GM23338 (cell line): ENCODE data around the gene HSPBP1. TPM values are rescaled to one million over a fixed set of nuclear protein-coding genes. Genes with fewer than 3 reads are reported as not detected.
A peak's percentile ranks its signal among the peaks of the same experiment; 100 is the strongest.

Source experiments
- ATAC-seq: fragments of 200-7000 bp; cut with Tn5 transposase; 3 replicates; pipeline ENCODE4 v1.9.1; 2020
- DNase-seq: peaks from one replicate; pipeline ENCODE4 v3.0.0-alpha.2; 2015; ENCODE audit warnings: low spot score
- H2AFZ ChIP-seq: fragments of 200-600 bp; sonication (generic); 2 replicates; pipeline ENCODE4 v1.8.0; 2016; ENCODE audit warnings: antibody characterized with exemption, mild to moderate bottlenecking, moderate library complexity
- H3F3A ChIP-seq: fragments of 200-600 bp; sonication (generic); replicated peaks from 2 replicates; pipeline ENCODE4 v1.8.0; 2017; ENCODE audit warnings: antibody characterized with exemption, mixed run types, low read depth
- H3K27ac ChIP-seq: fragments of 200-600 bp; sonication (generic); 2 replicates; pipeline ENCODE4 v1.6.1; 2016; ENCODE audit warnings: low read depth
- H3K27me3 ChIP-seq: fragments of 200-600 bp; sonication (generic); 2 replicates; pipeline ENCODE4 v1.8.0; 2016; ENCODE audit warnings: mild to moderate bottlenecking, mixed run types, moderate library complexity; ENCODE audit not compliant: insufficient read depth
- H3K36me3 ChIP-seq: fragments of 200-600 bp; sonication (generic); 2 replicates; pipeline ENCODE4 v1.8.0; 2016; ENCODE audit warnings: mild to moderate bottlenecking; ENCODE audit not compliant: insufficient read depth
- H3K4me1 ChIP-seq: fragments of 200-600 bp; sonication (generic); 2 replicates; pipeline ENCODE4 v1.8.0; 2016; ENCODE audit warnings: mild to moderate bottlenecking, moderate library complexity; ENCODE audit not compliant: insufficient read depth
- H3K4me2 ChIP-seq: fragments of 200-600 bp; sonication (generic); 2 replicates; pipeline ENCODE4 v1.7.1; 2017; ENCODE audit warnings: mixed run types
- H3K4me3 ChIP-seq: fragments of 200-600 bp; sonication (generic); 2 replicates; pipeline ENCODE4 v1.6.1; 2016; ENCODE audit warnings: mixed run types
- H3K79me2 ChIP-seq: fragments of 200-600 bp; sonication (generic); replicated peaks from 2 replicates; pipeline ENCODE4 v1.8.0; 2017; ENCODE audit warnings: mild to moderate bottlenecking; ENCODE audit not compliant: insufficient read depth
- H3K9me2 ChIP-seq: fragments of 200-600 bp; sonication (generic); 2 replicates; pipeline ENCODE4 v1.8.0; 2017; ENCODE audit not compliant: insufficient read depth
- H4K20me1 ChIP-seq: fragments of 200-600 bp; sonication (generic); replicated peaks from 2 replicates; pipeline ENCODE4 v1.8.0; 2017; ENCODE audit warnings: mild to moderate bottlenecking; ENCODE audit not compliant: insufficient read depth
- H3K27ac Mint-ChIP-seq: 2 replicates; pipeline ENCODE4 v1.8.0; 2020; ENCODE audit warnings: inconsistent platforms, mild to moderate bottlenecking, moderate library complexity, mixed read lengths
- H3K27me3 Mint-ChIP-seq: 3 replicates; pipeline ENCODE4 v1.8.0; 2022; ENCODE audit warnings: low read depth, mild to moderate bottlenecking, moderate library complexity, mixed read lengths, inconsistent platforms; ENCODE audit not compliant: insufficient read depth, poor library complexity
- H3K36me3 Mint-ChIP-seq: 3 replicates; pipeline ENCODE4 v1.8.0; 2021; ENCODE audit warnings: low read depth, mild to moderate bottlenecking, inconsistent platforms, moderate library complexity, mixed read lengths
- H3K4me1 Mint-ChIP-seq: 3 replicates; pipeline ENCODE4 v1.8.0; 2020; ENCODE audit warnings: mild to moderate bottlenecking, inconsistent platforms, mixed read lengths
- H3K4me3 Mint-ChIP-seq: 3 replicates; pipeline ENCODE4 v1.8.0; 2021; ENCODE audit warnings: moderate library complexity, mild to moderate bottlenecking, inconsistent platforms, mixed read lengths
- H3K9me3 Mint-ChIP-seq: 3 replicates; pipeline ENCODE4 v1.8.0; 2020; ENCODE audit warnings: moderate library complexity, mild to moderate bottlenecking, inconsistent platforms, mixed read lengths
- CREB1 ChIP-seq: fragments of 250-450 bp; sonication (Bioruptor Pico); IDR thresholded peaks from 2 replicates; pipeline ENCODE4 v1.5.0; 2020; ENCODE audit warnings: low read depth, mild to moderate bottlenecking, moderate library complexity
- ETS1 ChIP-seq: IDR thresholded peaks from 2 replicates; pipeline ENCODE4 v1.6.1; 2016; ENCODE audit warnings: antibody characterized with exemption
- EZH2 ChIP-seq: fragments of 200-600 bp; sonication (generic); IDR thresholded peaks from one replicate; pipeline ENCODE4 v1.8.0; 2017; ENCODE audit warnings: antibody characterized with exemption, mild to moderate bottlenecking, low read depth; ENCODE audit not compliant: unreplicated experiment
- EZH2phosphoT487 ChIP-seq: fragments of 200-600 bp; sonication (generic); IDR thresholded peaks from one replicate; pipeline ENCODE4 v1.8.1; 2018; ENCODE audit warnings: antibody characterized with exemption; ENCODE audit not compliant: unreplicated experiment
- JUNB ChIP-seq: IDR thresholded peaks from one replicate; pipeline ENCODE4 v1.6.1; 2016; ENCODE audit warnings: antibody characterized with exemption; ENCODE audit not compliant: unreplicated experiment
- NANOG ChIP-seq: IDR thresholded peaks from 2 replicates; pipeline ENCODE4 v1.6.1; 2016; ENCODE audit warnings: antibody characterized with exemption, borderline replicate concordance
- POLR2AphosphoS5 ChIP-seq: IDR thresholded peaks from 2 replicates; pipeline ENCODE4 v1.6.1; 2016; ENCODE audit warnings: antibody characterized with exemption, low read depth
- STAT1 ChIP-seq: IDR thresholded peaks from one replicate; pipeline ENCODE4 v1.6.1; 2016; ENCODE audit warnings: antibody characterized with exemption; ENCODE audit not compliant: unreplicated experiment
- ZNF114 ChIP-seq: fragments of 250-450 bp; sonication (Bioruptor Pico); IDR thresholded peaks from 2 replicates; pipeline ENCODE4 v1.5.0; 2020; ENCODE audit warnings: mild to moderate bottlenecking, moderate library complexity
- ZNF331 ChIP-seq: fragments of 250-450 bp; sonication (Bioruptor Pico); IDR thresholded peaks from 2 replicates; pipeline ENCODE4 v1.5.0; 2020; ENCODE audit warnings: low read depth, mild to moderate bottlenecking, moderate library complexity
- ZNF462 ChIP-seq: fragments of 250-450 bp; sonication (Bioruptor Pico); IDR thresholded peaks from 2 replicates; pipeline ENCODE4 v1.5.0; 2020; ENCODE audit warnings: mild to moderate bottlenecking, moderate library complexity
- polyA plus RNA-seq: library from polyadenylated mRNA; unstranded; fragments of >200 nt; fragmentation: Nextera tagmentation; extraction: Ambion mirVana; gene quantifications from 2 replicates; pipeline ENCODE4 v1.2.1, GENCODE V29; 2016
- total RNA-seq: library from RNA; depleted of rRNA; stranded (reverse); fragments of >200 nt; shearing (Covaris generic); gene quantifications from 2 replicates; pipeline ENCODE4 v1.2.3, GENCODE V29; 2014
- TF ChIP-seq, protein P1 (sequence below): IDR thresholded peaks from one replicate; pipeline ENCODE4 v1.6.1; 2018; ENCODE audit warnings: antibody characterized with exemption; ENCODE audit not compliant: unreplicated experiment
- TF ChIP-seq, protein P2 (sequence below), 2 experiments: fragments of 200-600 bp in 1 of 2; sonication (generic) in 1 of 2; conservative IDR thresholded peaks; 2 replicates each; pipeline versions ENCODE4 v1.5.1 to v1.6.1; 2016 to 2017; ENCODE audit warnings: antibody characterized with exemption in 2 of 2, low read depth in 2 of 2, mild to moderate bottlenecking in 2 of 2, moderate library complexity in 1 of 2

Gene HSPBP1
- total and polyA plus RNA-seq, 2 experiments from 2014 or later: 83.6 to 91.1 TPM

DNA sequence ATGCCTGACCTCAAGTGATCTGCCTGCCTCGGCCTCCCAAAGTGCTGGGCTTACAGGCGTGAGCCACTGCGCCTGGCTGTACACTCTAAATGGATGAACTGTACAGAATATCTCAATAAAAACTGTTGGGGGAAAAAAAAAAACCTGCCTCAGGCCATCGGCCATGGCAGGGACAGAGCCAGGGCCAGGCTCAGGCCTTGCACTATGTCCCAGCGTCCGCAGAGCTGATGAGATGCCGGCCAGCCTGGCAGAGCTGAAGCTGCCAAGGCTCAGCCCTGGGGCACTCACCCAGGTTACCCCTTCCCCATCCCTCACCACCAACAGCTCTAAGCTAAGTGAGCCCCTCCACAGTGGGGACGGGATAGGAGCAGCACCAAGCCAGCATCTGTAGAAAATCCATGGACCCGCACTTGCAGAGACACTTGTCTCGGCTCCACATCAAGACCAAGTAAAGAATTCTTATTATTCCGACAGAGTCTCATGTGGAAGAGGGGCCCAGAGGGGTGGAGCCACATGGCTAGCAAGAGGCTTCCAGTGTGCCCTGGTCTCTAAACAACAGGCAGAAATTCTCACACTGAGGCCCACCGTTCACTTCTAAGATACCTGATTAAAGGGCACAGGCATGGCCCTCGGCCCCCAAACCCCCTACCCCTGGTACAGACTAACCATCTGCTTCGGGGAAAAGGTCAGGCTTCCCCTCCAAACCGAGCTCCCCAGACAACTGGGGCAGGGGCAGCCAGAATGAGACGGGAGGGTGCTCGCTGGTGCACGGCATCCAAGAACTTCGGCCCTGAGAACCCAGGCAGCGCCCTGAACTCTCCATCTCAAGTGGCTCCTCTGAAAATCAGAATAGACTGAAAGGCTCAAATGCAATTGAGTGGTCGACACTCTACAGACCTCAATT lies 26.9 kb downstream of the HSPBP1 start:
- TF ChIP-seq, protein P1, sequence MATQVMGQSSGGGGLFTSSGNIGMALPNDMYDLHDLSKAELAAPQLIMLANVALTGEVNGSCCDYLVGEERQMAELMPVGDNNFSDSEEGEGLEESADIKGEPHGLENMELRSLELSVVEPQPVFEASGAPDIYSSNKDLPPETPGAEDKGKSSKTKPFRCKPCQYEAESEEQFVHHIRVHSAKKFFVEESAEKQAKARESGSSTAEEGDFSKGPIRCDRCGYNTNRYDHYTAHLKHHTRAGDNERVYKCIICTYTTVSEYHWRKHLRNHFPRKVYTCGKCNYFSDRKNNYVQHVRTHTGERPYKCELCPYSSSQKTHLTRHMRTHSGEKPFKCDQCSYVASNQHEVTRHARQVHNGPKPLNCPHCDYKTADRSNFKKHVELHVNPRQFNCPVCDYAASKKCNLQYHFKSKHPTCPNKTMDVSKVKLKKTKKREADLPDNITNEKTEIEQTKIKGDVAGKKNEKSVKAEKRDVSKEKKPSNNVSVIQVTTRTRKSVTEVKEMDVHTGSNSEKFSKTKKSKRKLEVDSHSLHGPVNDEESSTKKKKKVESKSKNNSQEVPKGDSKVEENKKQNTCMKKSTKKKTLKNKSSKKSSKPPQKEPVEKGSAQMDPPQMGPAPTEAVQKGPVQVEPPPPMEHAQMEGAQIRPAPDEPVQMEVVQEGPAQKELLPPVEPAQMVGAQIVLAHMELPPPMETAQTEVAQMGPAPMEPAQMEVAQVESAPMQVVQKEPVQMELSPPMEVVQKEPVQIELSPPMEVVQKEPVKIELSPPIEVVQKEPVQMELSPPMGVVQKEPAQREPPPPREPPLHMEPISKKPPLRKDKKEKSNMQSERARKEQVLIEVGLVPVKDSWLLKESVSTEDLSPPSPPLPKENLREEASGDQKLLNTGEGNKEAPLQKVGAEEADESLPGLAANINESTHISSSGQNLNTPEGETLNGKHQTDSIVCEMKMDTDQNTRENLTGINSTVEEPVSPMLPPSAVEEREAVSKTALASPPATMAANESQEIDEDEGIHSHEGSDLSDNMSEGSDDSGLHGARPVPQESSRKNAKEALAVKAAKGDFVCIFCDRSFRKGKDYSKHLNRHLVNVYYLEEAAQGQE: no peak
- TF ChIP-seq EZH2phosphoT487 (no peak), ZNF331 (CRISPR knock-in tag) (no peak), ETS1 (no peak), STAT1 (no peak), NANOG (no peak), POLR2AphosphoS5 (no peak), CREB1 (CRISPR knock-in tag) (no peak), ZNF462 (CRISPR knock-in tag) (no peak), ZNF114 (no peak), EZH2 (no peak), JUNB (no peak)
- TF ChIP-seq, protein P2, sequence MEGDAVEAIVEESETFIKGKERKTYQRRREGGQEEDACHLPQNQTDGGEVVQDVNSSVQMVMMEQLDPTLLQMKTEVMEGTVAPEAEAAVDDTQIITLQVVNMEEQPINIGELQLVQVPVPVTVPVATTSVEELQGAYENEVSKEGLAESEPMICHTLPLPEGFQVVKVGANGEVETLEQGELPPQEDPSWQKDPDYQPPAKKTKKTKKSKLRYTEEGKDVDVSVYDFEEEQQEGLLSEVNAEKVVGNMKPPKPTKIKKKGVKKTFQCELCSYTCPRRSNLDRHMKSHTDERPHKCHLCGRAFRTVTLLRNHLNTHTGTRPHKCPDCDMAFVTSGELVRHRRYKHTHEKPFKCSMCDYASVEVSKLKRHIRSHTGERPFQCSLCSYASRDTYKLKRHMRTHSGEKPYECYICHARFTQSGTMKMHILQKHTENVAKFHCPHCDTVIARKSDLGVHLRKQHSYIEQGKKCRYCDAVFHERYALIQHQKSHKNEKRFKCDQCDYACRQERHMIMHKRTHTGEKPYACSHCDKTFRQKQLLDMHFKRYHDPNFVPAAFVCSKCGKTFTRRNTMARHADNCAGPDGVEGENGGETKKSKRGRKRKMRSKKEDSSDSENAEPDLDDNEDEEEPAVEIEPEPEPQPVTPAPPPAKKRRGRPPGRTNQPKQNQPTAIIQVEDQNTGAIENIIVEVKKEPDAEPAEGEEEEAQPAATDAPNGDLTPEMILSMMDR (conservative IDR thresholded peaks at IDR 0.05; ENCODE audit: low read depth in 2 of 2): no peak
- peaks cover 52% of the 10 kb centered on the region for H3K4me1 Mint-ChIP-seq
- H3K4me3 Mint-ChIP-seq: no peak overlapping the region; the same call in 2 of the 3 replicates
- Histone ChIP-seq H2AFZ (no peak overlapping the region), H3K4me1 (peaks cover 19% of the 10 kb centered on the region), H3K79me2 (peaks cover 100% of the 10 kb centered on the region), H3K27me3 (no peaks in the 10 kb centered on the region), H3K36me3 (no peaks in the 10 kb centered on the region), H3K4me2 (peak overlapping the region; percentile 49; the same call in 1 of the 2 replicates), H3K4me3 (no peak overlapping the region; the same call in 1 of the 2 replicates), H4K20me1 (peaks cover 50% of the 10 kb centered on the region), H3K27ac (0 out of 2 replicates have a peak overlapping the region, but pooled peaks have one; percentile 68), H3K9me2 (no peaks in the 10 kb centered on the region), H3F3A (0 out of 2 replicates have a peak, but pooled peaks cover 2% of the 10 kb centered on the region)
- ATAC-seq (no peak), DNase-seq (no peak)
- H3K27ac Mint-ChIP-seq: peak overlapping the region; percentile 5
- peaks cover 20% of the 10 kb centered on the region for H3K27me3 Mint-ChIP-seq
- no peaks in the 10 kb centered on the region; the same call in 2 of the 3 replicates for H3K36me3 Mint-ChIP-seq
- H3K9me3 Mint-ChIP-seq: no peaks in the 10 kb centered on the region
